ENCODE measurements around the gene TSHZ2.

Gene TSHZ2

GRCh38 chr20:52972190-52972937 lies at the start of gene TSHZ2:
TSHZ2 (plus strand) TSS chr20:52972358; CDS start chr20:52973294, 936 bp downstream.
- peak; percentile 49 for DNase-seq (ENCODE audit: low spot score)

- no peak for DNase-seq (ENCODE audit: low spot score)
Observed at GRCh38 chr20:52922436-52922835, 49.7 kb upstream of the TSHZ2 start.

- DNase-seq (ENCODE audit: low spot score): no peak
Observed at GRCh38 chr20:52923123-52923937, 48.8 kb upstream of the TSHZ2 start.

- no peak for DNase-seq (ENCODE audit: low spot score)
Observed at GRCh38 chr20:52924411-52925271, 47.5 kb upstream of the TSHZ2 start.

- no peak for DNase-seq (ENCODE audit: low spot score)
Observed at GRCh38 chr20:52926505-52926904, 45.7 kb upstream of the TSHZ2 start.

- DNase-seq (ENCODE audit: low spot score): no peak
Observed at GRCh38 chr20:52933867-52934266, 38.3 kb upstream of the TSHZ2 start.

- no peak for DNase-seq (ENCODE audit: low spot score)
Observed at GRCh38 chr20:52936351-52937340, 35.5 kb upstream of the TSHZ2 start.

- no peak for DNase-seq (ENCODE audit: low spot score)
Observed at GRCh38 chr20:52937591-52938100, 34.5 kb upstream of the TSHZ2 start.

GRCh38 chr20:52939141-52939540 lies 33.0 kb upstream of the TSHZ2 start:
- no peak for DNase-seq (ENCODE audit: low spot score)

GRCh38 chr20:52941808-52942207 lies 30.4 kb upstream of the TSHZ2 start:
- no peak for DNase-seq (ENCODE audit: low spot score)

- no peak for DNase-seq (ENCODE audit: low spot score)
Observed at GRCh38 chr20:52943185-52943841, 28.8 kb upstream of the TSHZ2 start.

- no peak for DNase-seq (ENCODE audit: low spot score)
Observed at GRCh38 chr20:52945268-52945667, 26.9 kb upstream of the TSHZ2 start.

- no peak for DNase-seq (ENCODE audit: low spot score)
Observed at GRCh38 chr20:52945862-52946522, 26.2 kb upstream of the TSHZ2 start.

GRCh38 chr20:52948491-52948890 lies 23.7 kb upstream of the TSHZ2 start:
- DNase-seq (ENCODE audit: low spot score): no peak

GRCh38 chr20:52953020-52953419 lies 19.1 kb upstream of the TSHZ2 start:
- no peak for DNase-seq (ENCODE audit: low spot score)

GRCh38 chr20:52954849-52955248 lies 17.3 kb upstream of the TSHZ2 start:
- no peak for DNase-seq (ENCODE audit: low spot score)

- DNase-seq (ENCODE audit: low spot score): no peak
Observed at GRCh38 chr20:52958211-52958610, 13.9 kb upstream of the TSHZ2 start.

- no peak for DNase-seq (ENCODE audit: low spot score)
Observed at GRCh38 chr20:52959125-52959524, 13.0 kb upstream of the TSHZ2 start.

- DNase-seq (ENCODE audit: low spot score): no peak
Observed at GRCh38 chr20:52962183-52962582, 10.0 kb upstream of the TSHZ2 start.

- DNase-seq (ENCODE audit: low spot score): no peak
Observed at GRCh38 chr20:52963131-52963530, 9.0 kb upstream of the TSHZ2 start.

Measured in CD4-positive, alpha-beta T cell treated with Interleukin-6 at 100 ng/mL for 8 hours (primary cell).